HG03108 (cell line): ENCODE measurements around the gene CACNA1D.

Source experiments
- ATAC-seq: cut with Tn5 transposase; IDR thresholded peaks from one replicate; pipeline ENCODE4 v1.9.1; 2021; ENCODE audit warnings: moderate library complexity; ENCODE audit not compliant: unreplicated experiment

Gene CACNA1D

DNA sequence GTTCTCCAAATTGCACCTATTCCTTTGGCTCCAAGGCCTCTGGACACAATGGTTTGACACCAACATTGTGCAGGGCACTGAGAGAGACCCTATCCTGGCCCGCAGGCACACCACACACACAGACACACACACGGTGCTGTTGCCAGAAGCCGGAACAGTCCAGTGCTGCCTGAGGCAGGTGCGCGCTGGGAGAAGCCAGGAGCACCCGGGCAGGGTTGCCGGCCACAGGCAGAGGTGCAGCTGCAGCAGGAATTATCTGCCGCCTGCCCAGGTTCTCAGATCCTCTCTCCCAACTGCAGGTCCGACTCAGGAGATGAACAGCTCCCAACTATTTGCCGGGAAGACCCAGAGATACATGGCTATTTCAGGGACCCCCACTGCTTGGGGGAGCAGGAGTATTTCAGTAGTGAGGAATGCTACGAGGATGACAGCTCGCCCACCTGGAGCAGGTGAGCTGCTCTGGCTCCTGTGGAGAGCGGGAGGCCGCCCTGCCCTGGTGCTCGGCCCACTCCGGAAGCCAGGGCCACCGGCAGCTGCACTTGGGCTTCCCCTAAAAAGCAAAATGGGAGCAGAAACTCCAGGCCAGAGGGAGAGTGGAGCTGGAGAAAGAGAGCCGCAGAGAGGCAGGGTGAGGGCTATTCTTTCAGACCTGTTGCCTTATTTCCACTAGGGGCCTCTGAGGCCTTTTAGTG lies 308.9 kb downstream of the CACNA1D start:
- ATAC-seq: no peak

DNA sequence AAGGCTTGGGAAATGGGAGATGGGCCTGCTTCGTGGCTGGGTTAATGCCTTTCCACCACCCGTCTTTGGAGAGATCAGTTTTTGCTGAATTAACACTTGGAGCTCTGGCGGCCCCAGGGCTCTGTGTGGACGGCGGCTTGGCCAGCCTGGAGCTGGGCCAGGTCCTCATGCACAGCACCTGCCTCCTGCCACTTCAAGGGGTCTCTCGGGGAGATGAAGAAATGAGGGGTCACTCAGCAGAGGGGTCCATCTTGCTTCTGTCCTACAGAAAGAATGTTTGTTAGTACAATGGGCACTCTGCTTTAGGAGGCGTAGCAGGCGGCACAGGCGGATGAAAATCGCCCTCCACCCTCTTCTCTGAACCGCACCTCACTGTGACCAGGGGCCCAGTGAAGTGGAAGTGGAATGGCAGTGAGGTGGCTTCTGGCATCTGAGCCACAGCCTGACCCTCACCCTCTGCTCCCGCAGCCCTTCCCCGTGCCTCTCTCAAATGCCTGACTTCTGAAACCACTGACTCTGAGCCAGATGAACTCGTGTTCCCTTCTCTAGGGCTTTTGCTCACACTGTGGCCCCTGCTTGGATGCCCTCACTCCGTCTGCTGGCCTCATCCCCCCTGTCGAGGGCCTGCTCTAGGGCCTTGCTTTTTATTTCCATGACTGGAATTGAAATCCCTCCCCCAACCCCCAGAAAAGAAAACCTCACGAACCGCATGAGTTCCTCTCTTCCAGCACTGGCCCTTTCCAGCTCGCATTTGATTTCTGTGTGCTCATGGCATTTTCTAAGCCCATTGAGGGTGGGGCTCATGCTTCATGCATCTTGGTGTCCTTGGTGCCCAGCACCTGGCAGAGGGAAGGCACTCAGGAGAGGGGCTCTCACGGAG lies 309.6 kb downstream of the CACNA1D start:
- no peak for ATAC-seq

DNA sequence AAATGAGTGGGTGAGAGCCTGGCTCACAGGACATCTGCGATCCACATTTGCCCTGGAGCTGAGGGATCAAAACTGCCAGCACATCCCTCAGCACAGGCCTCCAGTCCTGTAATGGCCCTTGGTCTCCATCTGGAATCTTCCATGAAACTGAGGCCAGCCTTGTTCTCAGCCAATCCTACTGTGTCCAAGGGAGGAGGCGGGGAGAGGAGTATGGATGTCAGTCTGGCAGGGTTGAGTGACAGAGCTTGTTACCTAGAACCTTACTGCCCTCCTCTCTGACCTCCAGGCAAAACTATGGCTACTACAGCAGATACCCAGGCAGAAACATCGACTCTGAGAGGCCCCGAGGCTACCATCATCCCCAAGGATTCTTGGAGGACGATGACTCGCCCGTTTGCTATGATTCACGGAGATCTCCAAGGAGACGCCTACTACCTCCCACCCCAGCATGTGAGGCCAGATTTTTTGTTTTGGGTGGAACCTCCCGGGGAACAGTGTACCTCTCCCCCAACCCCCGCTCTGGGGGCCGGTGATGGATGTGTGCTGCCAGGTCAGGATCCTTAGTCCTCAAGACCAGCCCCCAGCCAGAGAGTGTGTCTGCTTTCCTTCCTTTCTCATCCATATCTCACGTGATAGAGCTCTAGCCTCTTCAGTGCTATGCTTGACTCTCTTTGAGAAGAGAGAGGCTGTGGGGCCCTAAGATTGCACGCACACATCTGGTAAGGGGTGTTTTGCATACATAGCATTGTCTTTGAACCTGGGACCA lies 310.5 kb downstream of the CACNA1D start:
- ATAC-seq: peak; percentile 64

DNA sequence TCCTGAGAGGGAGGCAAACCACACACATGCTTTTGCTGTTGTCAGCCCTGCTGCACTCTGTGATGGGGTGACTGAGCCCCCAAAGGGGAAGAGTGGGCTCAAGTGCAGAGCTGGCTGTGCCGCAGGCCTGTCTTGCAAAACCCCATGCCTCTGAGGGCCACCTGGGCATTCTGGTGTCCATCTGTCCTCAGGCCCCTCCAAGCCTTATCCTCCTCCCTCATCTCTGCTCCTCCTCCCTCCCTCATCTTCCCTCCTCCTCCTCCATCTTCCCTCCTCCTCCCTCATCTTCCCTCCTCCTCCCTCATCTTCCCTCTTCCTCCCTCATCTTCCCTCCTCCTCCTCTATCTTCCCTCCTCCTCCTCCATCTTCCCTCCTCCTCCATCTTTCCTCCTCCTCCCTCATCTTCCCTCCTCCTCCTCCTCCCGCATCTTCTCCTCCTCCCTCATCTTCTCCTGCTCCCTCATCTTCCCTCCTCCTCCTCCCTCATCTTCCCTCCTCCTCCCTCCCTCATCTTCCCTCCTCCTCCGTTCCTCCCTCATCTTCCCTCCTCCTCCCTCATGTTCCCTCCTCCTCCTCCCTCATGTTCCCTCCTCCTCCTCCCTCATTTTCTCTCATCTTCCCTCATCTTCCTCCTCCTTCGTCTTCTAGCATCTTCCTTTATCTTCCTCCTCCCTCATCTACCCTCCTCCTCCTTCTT lies 311.2 kb downstream of the CACNA1D start:
- no peak for ATAC-seq

DNA sequence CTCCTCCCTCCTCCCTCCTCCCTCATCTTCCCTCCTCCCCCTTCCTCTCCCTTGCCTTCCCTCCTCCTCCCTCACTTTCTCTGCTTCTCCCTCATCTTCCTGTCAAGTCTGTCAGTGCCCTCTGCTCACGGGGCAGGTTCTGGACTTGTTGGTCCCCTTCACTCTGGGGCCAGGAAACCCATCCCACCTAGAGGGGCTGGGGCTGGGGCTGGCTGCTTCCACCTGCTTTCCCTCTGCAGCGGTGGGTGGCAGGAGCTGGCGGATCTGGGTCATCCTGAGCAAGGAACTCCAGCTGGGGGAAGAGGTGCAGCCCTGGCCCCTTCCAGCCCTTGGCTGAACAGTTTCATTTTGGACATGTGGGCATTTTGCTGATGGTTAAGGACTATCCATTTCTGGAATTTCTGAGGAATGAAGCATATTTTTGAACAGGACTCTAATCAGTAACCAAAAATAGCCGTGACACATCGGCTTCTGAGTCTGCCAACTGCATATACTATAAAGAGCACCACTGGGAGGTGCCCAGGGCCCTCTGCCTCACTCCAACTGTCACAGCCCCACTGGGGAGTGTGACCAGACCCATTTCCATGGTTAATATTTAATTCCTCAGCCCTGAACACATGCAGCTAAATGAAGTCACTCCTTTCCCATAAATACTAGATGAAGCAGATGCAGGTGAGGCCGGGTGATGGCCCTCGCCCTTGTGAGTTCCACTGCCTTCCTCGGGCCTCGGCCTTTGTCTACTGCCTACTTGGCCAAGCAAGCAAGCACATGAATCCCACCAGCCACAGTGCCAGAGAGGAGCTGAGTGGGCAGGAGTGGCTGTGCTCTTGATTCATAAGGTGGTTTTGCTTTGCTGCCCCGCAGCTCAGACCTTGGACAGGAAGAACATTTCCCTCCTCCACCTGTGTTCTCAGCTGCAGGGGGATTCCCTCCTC lies 312.0 kb downstream of the CACNA1D start:
- ATAC-seq: peak; percentile 52

DNA sequence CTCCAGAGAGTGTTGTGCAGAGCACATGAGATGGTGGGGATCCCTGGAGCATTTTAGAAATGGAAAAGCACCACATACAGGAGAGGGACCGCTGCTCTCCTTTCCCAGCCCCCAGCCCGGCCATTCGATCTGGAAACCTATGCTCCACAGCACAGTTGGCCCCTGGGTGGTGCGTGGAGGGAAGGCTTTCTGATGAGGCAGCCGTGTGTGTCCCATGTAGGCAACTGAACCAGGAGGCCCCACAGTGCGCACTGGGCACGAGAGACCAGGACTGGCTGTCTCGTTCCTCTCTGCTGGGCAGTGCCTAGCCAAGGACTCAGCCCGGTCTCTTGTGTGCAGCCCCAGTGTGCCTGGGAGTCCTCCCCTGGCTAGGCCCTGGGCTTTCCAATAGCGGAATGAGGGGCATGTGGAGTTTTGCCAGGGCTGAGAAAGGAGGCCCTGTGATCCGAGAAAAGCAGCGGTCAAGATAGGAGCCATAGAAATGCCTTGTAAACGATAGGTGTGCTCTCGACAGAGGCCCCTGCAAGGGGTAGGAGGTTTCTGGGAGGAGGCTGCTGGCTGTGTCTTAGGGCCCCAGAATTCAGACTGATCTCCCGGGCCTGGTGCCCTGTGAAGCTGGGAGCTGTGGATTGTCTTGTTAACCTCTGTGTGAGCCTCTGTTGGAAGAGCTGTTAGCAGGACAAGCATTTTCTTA lies 312.9 kb downstream of the CACNA1D start:
- no peak for ATAC-seq

DNA sequence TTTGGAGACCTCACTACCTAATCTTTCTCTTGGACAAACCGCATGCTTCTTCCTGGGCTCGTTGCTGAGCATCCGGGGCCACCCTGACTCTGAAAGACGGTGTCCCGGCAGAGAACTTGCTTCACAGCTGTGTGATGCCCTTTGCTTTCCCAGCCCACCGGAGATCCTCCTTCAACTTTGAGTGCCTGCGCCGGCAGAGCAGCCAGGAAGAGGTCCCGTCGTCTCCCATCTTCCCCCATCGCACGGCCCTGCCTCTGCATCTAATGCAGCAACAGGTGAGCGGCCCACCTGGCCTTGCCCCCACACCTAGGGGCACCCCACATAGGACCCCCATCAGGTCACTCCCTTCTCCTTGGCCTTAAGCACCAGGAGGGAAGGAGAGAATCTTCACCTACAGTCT lies 314.1 kb downstream of the CACNA1D start:
- ATAC-seq: no peak

DNA sequence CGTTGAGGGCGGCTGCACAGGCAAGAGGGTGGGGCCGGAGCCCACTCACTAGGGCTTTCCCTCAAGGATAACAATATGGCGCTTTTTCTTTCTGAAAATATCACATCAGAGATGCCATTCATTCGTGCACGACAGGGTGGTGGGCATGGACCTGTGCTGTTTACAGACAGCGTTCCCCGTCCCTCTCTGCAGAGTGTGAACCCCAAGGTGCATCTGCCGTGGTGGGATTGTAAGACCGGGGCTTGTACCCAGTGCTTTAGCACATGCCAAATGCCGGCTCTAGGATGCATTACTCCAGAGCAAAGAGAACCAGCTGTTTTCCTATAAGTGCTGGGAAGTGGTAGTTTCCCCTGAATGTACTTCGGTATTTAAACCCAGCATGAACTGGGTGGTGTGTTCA lies 314.9 kb downstream of the CACNA1D start:
- no peak for ATAC-seq

DNA sequence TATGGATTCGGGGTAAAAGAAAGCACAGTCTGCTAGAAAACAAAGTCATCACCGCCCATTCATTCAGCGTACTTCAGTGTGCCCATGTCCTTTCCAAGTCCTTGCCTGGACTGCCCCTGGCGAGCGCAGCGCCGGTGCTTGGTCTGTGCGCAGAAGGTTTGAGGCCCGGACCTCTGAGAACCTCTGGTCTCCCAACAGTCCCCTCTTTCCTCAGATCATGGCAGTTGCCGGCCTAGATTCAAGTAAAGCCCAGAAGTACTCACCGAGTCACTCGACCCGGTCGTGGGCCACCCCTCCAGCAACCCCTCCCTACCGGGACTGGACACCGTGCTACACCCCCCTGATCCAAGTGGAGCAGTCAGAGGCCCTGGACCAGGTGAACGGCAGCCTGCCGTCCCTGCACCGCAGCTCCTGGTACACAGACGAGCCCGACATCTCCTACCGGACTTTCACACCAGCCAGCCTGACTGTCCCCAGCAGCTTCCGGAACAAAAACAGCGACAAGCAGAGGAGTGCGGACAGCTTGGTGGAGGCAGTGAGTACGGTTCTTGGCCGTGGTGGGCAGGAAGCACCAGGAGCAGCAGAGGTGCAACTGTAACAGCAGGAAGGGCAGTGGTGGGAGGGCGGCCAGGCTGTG lies 315.5 kb downstream of the CACNA1D start:
- ATAC-seq: no peak

DNA sequence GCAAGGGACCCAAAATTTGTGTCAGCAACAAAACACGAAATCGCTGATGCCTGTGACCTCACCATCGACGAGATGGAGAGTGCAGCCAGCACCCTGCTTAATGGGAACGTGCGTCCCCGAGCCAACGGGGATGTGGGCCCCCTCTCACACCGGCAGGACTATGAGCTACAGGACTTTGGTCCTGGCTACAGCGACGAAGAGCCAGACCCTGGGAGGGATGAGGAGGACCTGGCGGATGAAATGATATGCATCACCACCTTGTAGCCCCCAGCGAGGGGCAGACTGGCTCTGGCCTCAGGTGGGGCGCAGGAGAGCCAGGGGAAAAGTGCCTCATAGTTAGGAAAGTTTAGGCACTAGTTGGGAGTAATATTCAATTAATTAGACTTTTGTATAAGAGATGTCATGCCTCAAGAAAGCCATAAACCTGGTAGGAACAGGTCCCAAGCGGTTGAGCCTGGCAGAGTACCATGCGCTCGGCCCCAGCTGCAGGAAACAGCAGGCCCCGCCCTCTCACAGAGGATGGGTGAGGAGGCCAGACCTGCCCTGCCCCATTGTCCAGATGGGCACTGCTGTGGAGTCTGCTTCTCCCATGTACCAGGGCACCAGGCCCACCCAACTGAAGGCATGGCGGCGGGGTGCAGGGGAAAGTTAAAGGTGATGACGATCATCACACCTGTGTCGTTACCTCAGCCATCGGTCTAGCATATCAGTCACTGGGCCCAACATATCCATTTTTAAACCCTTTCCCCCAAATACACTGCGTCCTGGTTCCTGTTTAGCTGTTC lies 316.9 kb downstream of the CACNA1D start:
- ATAC-seq: no peak

DNA sequence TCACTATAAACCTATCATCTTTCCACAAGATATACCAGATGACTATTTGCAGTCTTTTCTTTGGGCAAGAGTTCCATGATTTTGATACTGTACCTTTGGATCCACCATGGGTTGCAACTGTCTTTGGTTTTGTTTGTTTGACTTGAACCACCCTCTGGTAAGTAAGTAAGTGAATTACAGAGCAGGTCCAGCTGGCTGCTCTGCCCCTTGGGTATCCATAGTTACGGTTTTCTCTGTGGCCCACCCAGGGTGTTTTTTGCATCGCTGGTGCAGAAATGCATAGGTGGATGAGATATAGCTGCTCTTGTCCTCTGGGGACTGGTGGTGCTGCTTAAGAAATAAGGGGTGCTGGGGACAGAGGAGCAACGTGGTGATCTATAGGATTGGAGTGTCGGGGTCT lies 318.0 kb downstream of the CACNA1D start:
- ATAC-seq: no peak

DNA sequence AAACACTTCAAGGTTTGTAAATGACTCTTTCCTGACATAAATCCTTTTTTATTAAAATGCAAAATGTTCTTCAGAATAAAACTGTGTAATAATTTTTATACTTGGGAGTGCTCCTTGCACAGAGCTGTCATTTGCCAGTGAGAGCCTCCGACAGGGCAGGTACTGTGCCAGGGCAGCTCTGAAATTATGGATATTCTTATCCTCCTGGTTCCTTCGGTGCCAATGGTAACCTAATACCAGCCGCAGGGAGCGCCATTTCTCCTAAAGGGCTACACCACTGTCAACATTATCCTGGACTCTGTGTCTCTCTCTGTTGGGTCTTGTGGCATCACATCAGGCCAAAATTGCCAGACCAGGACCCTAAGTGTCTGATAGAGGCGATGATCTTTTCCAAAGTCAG lies 318.8 kb downstream of the CACNA1D start:
- ATAC-seq: no peak

DNA sequence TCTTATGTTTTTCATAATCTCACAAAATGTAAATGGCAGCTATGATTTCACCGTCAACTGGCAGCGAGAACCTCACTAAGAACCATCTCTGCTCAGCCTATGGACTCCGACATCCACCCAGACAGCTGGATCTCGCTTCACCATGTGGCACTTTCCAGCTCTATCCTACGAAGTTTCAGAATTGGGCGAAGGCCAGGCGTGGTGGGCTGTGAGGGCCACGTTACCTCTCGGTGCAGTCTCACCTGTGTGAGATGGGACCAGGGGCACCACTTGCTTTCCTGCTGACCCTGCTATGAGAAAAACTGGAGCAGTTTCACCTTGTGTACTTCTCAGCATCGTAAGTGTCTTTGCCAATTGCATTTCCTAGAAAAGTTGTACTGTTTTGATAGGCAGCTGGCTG lies 319.5 kb downstream of the CACNA1D start:
- ATAC-seq: no peak

DNA sequence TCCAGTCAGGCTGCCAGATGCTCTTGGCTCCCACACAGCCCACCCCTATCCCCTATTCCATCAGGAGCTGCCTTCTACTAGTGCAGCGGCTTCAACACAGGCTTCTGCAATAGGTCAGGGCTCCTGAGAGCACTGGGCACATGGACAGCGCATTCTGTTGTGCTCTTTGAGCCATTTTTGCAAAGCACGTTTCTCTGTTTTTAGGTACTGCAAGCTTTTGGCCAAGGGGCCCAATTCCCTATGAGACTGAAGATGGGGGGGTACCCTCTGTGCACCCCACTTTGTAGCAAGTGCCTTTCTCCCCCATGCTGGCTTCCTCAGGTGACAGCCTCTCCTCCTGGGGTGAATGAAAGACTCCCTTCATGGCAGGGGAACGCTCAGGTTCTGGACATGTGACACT lies 320.7 kb downstream of the CACNA1D start:
- ATAC-seq: no peak

DNA sequence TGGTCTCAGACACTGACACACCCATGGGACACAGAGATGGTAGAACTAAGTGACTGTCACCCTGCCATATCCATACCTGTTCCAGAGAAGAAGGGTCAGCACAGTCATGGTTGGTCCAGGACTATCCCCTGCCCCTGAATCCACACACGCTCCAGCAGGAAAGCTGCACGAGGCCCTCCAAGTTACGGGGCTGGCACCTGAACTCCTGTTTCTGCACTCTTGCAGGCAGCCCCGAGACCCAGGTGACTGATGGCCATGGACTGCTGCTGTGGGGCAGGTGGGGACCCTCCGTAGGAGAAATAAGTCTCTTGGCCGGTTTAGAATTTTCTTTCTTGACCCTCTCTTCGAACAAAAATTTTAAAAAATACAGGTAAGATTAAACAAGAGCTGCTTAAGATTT lies 321.2 kb downstream of the CACNA1D start:
- ATAC-seq: no peak

DNA sequence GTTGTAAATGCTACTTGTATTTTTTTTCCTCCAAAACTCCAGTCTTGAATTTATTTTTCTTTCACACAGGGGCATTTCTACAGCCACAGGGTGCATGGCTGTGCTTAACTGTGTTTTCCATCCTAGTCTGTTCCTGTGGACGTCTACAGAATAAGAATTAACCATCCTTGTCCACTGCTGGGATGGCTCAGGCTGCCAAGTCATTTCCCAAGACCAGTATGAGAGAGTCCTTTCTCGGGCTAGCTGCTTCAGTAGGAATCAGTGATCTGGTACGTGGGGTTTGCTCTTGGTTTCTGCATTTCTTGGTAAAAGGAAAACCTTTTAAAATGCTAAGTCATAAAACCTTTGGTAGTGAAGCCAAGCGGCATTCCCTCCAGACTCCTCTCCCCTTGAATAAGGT lies 322.0 kb downstream of the CACNA1D start:
- no peak for ATAC-seq

DNA sequence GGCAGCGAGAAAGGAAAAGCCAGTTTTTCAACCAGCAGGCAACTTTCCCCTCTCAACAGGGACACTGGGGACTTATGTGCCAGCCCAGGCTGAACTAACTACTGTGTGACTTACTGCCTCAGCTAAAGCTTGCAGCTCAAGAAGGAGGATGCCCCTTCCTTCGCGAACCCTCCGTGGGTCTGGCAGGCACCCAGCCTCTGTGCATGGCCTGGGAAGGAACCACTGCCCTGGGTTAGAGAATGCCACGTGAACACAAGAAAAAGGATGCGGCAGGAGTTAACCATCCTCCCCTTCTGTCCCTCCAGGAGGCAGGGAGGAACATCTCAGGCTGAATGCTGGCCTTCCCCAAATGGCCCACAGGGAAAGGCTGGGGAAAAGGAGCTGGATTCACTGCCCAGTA lies 322.8 kb downstream of the CACNA1D start:
- no peak for ATAC-seq

DNA sequence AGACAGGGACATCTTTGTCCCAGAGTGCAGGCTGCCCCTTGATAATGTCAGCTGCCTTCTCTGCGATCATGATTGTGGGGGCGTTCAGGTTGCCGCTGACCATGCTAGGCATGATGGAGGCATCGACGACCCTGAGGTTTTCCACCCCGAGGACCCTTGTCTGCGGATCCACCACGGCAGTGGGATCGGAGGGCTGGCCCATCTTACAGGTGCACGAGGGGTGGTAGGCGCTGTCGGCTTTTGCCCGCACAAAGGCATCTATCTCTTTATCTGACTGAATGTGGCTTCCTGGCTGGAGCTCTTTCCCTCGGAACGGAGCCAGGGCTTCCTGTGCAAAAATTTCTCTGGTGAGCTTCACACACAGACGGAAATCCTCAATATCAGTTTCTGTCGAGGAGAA lies 323.4 kb downstream of the CACNA1D start:
- no peak for ATAC-seq
